Effector memory CD4-positive, alpha-beta T cell (primary cell): ENCODE data around the gene ZFHX3.

Experiments used
- DNase-seq, 3 donors: peaks; one replicate each; pipeline ENCODE4 v3.0.0-alpha.2; 2020
- H3K27ac ChIP-seq: 2 replicates; pipeline ENCODE4 v1.7.0; 2013; ENCODE audit warnings: mild to moderate bottlenecking, low read length, moderate library complexity; ENCODE audit not compliant: insufficient read depth, poor library complexity, severe bottlenecking
- H3K27me3 ChIP-seq: replicated peaks from 2 replicates; pipeline ENCODE4 v1.7.0; 2013; ENCODE audit warnings: mild to moderate bottlenecking, low read length; ENCODE audit not compliant: insufficient read depth, control insufficient read depth, poor library complexity, severe bottlenecking
- H3K36me3 ChIP-seq: 2 replicates; pipeline ENCODE4 v1.7.0; 2013; ENCODE audit warnings: mild to moderate bottlenecking, low read length, moderate library complexity; ENCODE audit not compliant: control insufficient read depth, insufficient read depth
- H3K4me1 ChIP-seq: 2 replicates; pipeline ENCODE4 v1.7.0; 2013; ENCODE audit warnings: low read length, mild to moderate bottlenecking; ENCODE audit not compliant: control insufficient read depth, insufficient read depth, poor library complexity, severe bottlenecking
- H3K4me3 ChIP-seq: 2 replicates; pipeline ENCODE4 v1.7.0; 2013; ENCODE audit warnings: low read length, low read depth, mild to moderate bottlenecking; ENCODE audit not compliant: insufficient read depth, poor library complexity, severe bottlenecking
- H3K9me3 ChIP-seq: 2 replicates; pipeline ENCODE4 v1.7.0; 2013; ENCODE audit warnings: mild to moderate bottlenecking, low read length, moderate library complexity; ENCODE audit not compliant: control insufficient read depth
- total RNA-seq, 3 donors: gene quantifications; one replicate each; lab custom pipeline; 2026; lab: John Stamatoyannopoulos, UW

ZFHX3 gene
- total RNA-seq = 2.4 to 7.7 (median 2.4) reads per million in 3 donors

- Histone ChIP-seq H3K36me3 (no peaks in the 10 kb centered on the region), H3K4me3 (no peak within 1 kb of the TSS), H3K27me3 (peaks cover 13% of the 10 kb centered on the region), H3K4me1 (no peaks in the 10 kb centered on the region), H3K27ac (no peak within 1 kb of the TSS), H3K9me3 (no peaks in the 10 kb centered on the region)
- DNase-seq = peak in 2 of 3 donors; percentile 11 to 15
Observed at GRCh38 chr16:73047536-73048291, at the start of gene ZFHX3. ZFHX3 (minus strand) TSS chr16:73048128; CDS start chr16:72960145, 87,983 bp downstream.

GRCh38 chr16:73096510-73096909, 48.6 kb upstream of the ZFHX3 start:
- no peaks in the 10 kb centered on the region for H3K36me3 ChIP-seq
- no peak for DNase-seq
- H3K4me3 ChIP-seq = no peak overlapping the region
- no peaks in the 10 kb centered on the region for H3K9me3 ChIP-seq
- H3K4me1 ChIP-seq = no peaks in the 10 kb centered on the region
- no peak overlapping the region for H3K27ac ChIP-seq
- H3K27me3 ChIP-seq = no peaks in the 10 kb centered on the region

- Histone ChIP-seq H3K27ac (no peak overlapping the region), H3K36me3 (no peaks in the 10 kb centered on the region), H3K27me3 (no peaks in the 10 kb centered on the region), H3K4me1 (no peaks in the 10 kb centered on the region), H3K4me3 (no peak overlapping the region), H3K9me3 (no peaks in the 10 kb centered on the region)
- no peak for DNase-seq
Observed at GRCh38 chr16:73095885-73096421, 48.0 kb upstream of the ZFHX3 start.

GRCh38 chr16:73095142-73095820, 47.4 kb upstream of the ZFHX3 start:
- Histone ChIP-seq H3K36me3 (no peaks in the 10 kb centered on the region), H3K27me3 (no peaks in the 10 kb centered on the region), H3K4me1 (no peaks in the 10 kb centered on the region), H3K9me3 (no peaks in the 10 kb centered on the region), H3K27ac (no peak overlapping the region), H3K4me3 (no peak overlapping the region)
- DNase-seq = no peak

- no peaks in the 10 kb centered on the region for H3K9me3 ChIP-seq
- no peak for DNase-seq
- H3K36me3 ChIP-seq = no peaks in the 10 kb centered on the region
- H3K27ac ChIP-seq = no peak overlapping the region
- no peaks in the 10 kb centered on the region for H3K27me3 ChIP-seq
- H3K4me3 ChIP-seq = no peak overlapping the region
- no peaks in the 10 kb centered on the region for H3K4me1 ChIP-seq
Observed at GRCh38 chr16:73094371-73094770, 46.4 kb upstream of the ZFHX3 start.

GRCh38 chr16:73093146-73094144, 45.5 kb upstream of the ZFHX3 start:
- H3K27me3 ChIP-seq = no peaks in the 10 kb centered on the region
- H3K9me3 ChIP-seq = no peaks in the 10 kb centered on the region
- no peak for DNase-seq
- H3K27ac ChIP-seq = no peak overlapping the region
- H3K4me3 ChIP-seq = no peak overlapping the region
- H3K36me3 ChIP-seq = no peaks in the 10 kb centered on the region
- no peaks in the 10 kb centered on the region for H3K4me1 ChIP-seq

GRCh38 chr16:73092236-73092781, 44.4 kb upstream of the ZFHX3 start:
- Histone ChIP-seq H3K4me1 (no peaks in the 10 kb centered on the region), H3K4me3 (no peak overlapping the region), H3K27ac (no peak overlapping the region), H3K9me3 (no peaks in the 10 kb centered on the region), H3K27me3 (no peaks in the 10 kb centered on the region), H3K36me3 (no peaks in the 10 kb centered on the region)
- no peak for DNase-seq

- no peaks in the 10 kb centered on the region for H3K27me3 ChIP-seq
- no peaks in the 10 kb centered on the region for H3K4me1 ChIP-seq
- no peak overlapping the region for H3K27ac ChIP-seq
- H3K9me3 ChIP-seq = no peaks in the 10 kb centered on the region
- H3K36me3 ChIP-seq = no peaks in the 10 kb centered on the region
- H3K4me3 ChIP-seq = no peak overlapping the region
- DNase-seq = no peak
Observed at GRCh38 chr16:73091174-73091573, 43.2 kb upstream of the ZFHX3 start.

GRCh38 chr16:73089420-73089819, 41.5 kb upstream of the ZFHX3 start:
- Histone ChIP-seq H3K36me3 (no peaks in the 10 kb centered on the region), H3K9me3 (no peaks in the 10 kb centered on the region), H3K27ac (no peak overlapping the region), H3K4me3 (no peak overlapping the region), H3K27me3 (no peaks in the 10 kb centered on the region), H3K4me1 (no peaks in the 10 kb centered on the region)
- no peak for DNase-seq
